Measurements from ENCODE around the gene ZNF341.

GRCh38 chr20:33721391-33722140 is 10.2 kb upstream of the ZNF341 start:
- TF ChIP-seq CTCF (IDR thresholded peaks at IDR 0.05): no peak
- TF ChIP-seq, protein P1, sequence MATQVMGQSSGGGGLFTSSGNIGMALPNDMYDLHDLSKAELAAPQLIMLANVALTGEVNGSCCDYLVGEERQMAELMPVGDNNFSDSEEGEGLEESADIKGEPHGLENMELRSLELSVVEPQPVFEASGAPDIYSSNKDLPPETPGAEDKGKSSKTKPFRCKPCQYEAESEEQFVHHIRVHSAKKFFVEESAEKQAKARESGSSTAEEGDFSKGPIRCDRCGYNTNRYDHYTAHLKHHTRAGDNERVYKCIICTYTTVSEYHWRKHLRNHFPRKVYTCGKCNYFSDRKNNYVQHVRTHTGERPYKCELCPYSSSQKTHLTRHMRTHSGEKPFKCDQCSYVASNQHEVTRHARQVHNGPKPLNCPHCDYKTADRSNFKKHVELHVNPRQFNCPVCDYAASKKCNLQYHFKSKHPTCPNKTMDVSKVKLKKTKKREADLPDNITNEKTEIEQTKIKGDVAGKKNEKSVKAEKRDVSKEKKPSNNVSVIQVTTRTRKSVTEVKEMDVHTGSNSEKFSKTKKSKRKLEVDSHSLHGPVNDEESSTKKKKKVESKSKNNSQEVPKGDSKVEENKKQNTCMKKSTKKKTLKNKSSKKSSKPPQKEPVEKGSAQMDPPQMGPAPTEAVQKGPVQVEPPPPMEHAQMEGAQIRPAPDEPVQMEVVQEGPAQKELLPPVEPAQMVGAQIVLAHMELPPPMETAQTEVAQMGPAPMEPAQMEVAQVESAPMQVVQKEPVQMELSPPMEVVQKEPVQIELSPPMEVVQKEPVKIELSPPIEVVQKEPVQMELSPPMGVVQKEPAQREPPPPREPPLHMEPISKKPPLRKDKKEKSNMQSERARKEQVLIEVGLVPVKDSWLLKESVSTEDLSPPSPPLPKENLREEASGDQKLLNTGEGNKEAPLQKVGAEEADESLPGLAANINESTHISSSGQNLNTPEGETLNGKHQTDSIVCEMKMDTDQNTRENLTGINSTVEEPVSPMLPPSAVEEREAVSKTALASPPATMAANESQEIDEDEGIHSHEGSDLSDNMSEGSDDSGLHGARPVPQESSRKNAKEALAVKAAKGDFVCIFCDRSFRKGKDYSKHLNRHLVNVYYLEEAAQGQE (IDR thresholded peaks at IDR 0.05; ENCODE audit: insufficient read depth in 1 of 2, low read depth in 2 of 2, low read length in 1 of 2): no peak
- TF ChIP-seq POLR2AphosphoS5 (IDR thresholded peaks at IDR 0.05; ENCODE audit: low read depth, low read length): no peak
- TF ChIP-seq TCF7L2 (IDR thresholded peaks at IDR 0.05; ENCODE audit: low read depth, low read length): no peak
- no peak for TF ChIP-seq SIN3A (IDR thresholded peaks at IDR 0.05; ENCODE audit: borderline replicate concordance, insufficient read depth, low read depth, low read length)
